ENCODE results near the gene AK5. TPM values are rescaled to one million over a fixed set of nuclear protein-coding genes. Genes with fewer than 3 reads are reported as not detected.

AK5 gene
- total RNA-seq, 2 donors from 2014 or later = 0.49 to 1.1 TPM

DNA sequence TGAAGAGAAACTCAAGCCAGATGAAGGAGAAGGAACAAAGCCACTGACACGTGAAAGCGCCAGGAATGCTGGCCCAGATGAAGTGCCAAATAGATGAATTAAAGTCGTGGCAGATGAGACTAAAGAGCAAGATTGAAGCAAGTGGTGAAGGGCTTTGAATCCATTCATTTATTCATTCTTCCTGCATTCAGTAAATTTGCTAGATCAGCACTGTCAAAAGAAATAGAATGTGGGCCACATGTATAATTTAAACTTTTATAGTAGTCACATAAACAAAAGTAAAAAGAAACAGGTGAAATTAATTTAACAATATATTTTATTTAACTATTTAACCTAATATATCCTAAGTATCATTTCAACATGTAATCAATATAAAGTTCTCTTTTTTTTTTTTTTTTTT is 265.1 kb downstream of the AK5 start:
- intact Hi-C loops (cut with DNase I) = no loop called here
- Histone ChIP-seq H3K36me3 (no peaks in the 10 kb centered on the region), H3K27me3 (no peaks in the 10 kb centered on the region), H3K4me3 (no peak overlapping the region), H3K4me1 (no peaks in the 10 kb centered on the region), H3K9me3 (no peaks in the 10 kb centered on the region), H3K9ac (ENCODE audit: low read depth in 2 of 2, low read length in 2 of 2) (no peak overlapping the region), H3K27ac (no peak overlapping the region)
- DNase-seq = no peak
- TF ChIP-seq, protein P1, sequence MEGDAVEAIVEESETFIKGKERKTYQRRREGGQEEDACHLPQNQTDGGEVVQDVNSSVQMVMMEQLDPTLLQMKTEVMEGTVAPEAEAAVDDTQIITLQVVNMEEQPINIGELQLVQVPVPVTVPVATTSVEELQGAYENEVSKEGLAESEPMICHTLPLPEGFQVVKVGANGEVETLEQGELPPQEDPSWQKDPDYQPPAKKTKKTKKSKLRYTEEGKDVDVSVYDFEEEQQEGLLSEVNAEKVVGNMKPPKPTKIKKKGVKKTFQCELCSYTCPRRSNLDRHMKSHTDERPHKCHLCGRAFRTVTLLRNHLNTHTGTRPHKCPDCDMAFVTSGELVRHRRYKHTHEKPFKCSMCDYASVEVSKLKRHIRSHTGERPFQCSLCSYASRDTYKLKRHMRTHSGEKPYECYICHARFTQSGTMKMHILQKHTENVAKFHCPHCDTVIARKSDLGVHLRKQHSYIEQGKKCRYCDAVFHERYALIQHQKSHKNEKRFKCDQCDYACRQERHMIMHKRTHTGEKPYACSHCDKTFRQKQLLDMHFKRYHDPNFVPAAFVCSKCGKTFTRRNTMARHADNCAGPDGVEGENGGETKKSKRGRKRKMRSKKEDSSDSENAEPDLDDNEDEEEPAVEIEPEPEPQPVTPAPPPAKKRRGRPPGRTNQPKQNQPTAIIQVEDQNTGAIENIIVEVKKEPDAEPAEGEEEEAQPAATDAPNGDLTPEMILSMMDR (IDR thresholded peaks at IDR 0.05) = no peak

DNA sequence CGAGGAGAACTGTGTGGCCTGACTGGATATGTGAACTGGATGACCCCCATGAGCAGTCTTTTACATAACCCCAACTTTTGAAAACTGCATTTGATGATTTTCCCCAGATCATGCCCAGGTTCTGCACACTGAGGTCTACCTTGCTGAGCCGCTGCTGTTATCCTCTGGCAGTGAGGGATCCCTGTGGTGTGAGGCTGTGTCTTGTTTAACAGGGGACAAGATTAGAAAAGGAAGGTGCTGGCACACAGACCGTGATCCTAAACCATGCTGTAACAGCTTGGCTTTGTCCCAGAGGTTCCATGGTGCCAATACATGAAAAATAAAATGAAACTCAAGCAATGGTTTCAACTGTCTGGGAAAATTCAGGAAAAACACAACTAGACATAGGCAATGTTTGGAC is 266.5 kb downstream of the AK5 start:
- no peak overlapping the region for H3K4me3 ChIP-seq
- TF ChIP-seq, protein P1 (IDR thresholded peaks at IDR 0.05) = no peak
- H3K27me3 ChIP-seq = no peaks in the 10 kb centered on the region
- H3K4me1 ChIP-seq = no peaks in the 10 kb centered on the region
- H3K36me3 ChIP-seq = no peaks in the 10 kb centered on the region
- no peak overlapping the region for H3K9ac ChIP-seq (ENCODE audit: low read depth in 2 of 2, low read length in 2 of 2)
- H3K9me3 ChIP-seq = no peaks in the 10 kb centered on the region
- no peak for DNase-seq
- intact Hi-C loops (cut with DNase I) = no loop called here
- no peak overlapping the region for H3K27ac ChIP-seq

GRCh38 chr1:77550135-77550534 is 268.3 kb downstream of the AK5 start:
- Histone ChIP-seq H3K27ac (no peak overlapping the region), H3K9ac (ENCODE audit: low read depth in 2 of 2, low read length in 2 of 2) (no peak overlapping the region), H3K27me3 (no peaks in the 10 kb centered on the region), H3K4me3 (no peak overlapping the region), H3K4me1 (no peaks in the 10 kb centered on the region), H3K36me3 (no peaks in the 10 kb centered on the region), H3K9me3 (no peaks in the 10 kb centered on the region)
- TF ChIP-seq, protein P1 (IDR thresholded peaks at IDR 0.05) = no peak
- intact Hi-C loops (cut with DNase I) = no loop called here
- DNase-seq = no peak

DNA sequence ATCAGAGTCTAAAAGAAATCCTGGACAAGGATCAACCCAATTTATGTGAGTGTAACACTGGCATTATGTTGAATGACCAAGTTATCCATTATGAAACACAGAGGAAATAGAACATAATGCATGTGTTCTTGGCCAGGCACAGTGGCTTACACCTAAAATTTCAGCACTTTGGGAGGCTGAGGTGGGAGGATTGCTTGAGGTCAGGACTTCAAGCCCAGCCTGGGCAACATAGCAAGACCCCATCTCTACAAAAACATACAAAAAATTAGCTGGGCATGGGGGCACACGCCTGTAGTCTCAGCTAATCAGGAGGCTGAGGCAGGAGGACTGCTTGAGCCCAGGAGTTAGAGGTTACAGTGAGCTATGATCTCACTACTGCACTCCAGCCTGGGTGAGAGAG is 270.8 kb downstream of the AK5 start:
- intact Hi-C loops (cut with DNase I) = no loop called here
- Histone ChIP-seq H3K9ac (ENCODE audit: low read depth in 2 of 2, low read length in 2 of 2) (no peak overlapping the region), H3K4me1 (no peaks in the 10 kb centered on the region), H3K36me3 (no peaks in the 10 kb centered on the region), H3K4me3 (no peak overlapping the region), H3K27me3 (no peaks in the 10 kb centered on the region), H3K9me3 (no peaks in the 10 kb centered on the region), H3K27ac (no peak overlapping the region)
- TF ChIP-seq, protein P1 (IDR thresholded peaks at IDR 0.05) = no peak
- no peak for DNase-seq

DNA sequence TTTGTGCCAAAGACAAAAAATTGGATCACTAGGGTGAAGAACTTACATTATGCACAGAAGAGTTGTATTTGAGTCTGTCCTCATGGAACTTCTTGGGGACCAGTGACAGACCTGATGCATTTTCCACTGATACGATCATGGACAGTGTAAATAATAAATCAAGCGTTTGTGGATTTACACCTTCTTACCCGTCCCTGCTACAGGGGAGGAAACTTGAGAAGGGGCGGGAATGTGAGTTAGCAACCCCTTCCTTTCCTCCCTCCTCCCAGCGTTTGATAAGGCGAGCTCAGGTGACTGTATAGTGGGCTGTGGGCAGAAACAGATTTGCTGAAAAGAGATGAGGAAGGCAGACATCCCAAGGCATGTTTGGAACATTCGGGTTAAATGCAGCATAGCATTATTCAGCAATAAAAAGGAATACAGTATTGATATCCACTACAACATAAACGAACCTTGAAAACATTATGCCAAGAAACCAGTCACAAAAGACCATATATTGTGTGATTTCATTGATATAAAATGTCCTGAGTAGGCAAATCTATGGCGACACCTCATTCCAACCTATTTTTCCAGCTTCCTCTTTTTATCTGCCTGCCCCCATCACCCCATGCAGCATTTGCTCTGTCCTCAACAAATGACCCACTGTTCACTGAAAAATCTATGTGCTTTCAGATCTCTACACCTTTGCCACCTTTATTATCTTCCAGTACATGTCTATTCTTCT is 271.9 kb downstream of the AK5 start:
- Histone ChIP-seq H3K36me3 (no peaks in the 10 kb centered on the region), H3K4me3 (no peak overlapping the region), H3K27me3 (no peaks in the 10 kb centered on the region), H3K27ac (no peak overlapping the region), H3K4me1 (no peaks in the 10 kb centered on the region), H3K9me3 (no peaks in the 10 kb centered on the region), H3K9ac (ENCODE audit: low read depth in 2 of 2, low read length in 2 of 2) (no peak overlapping the region)
- no peak for DNase-seq
- intact Hi-C loops (cut with DNase I) = no loop called here
- TF ChIP-seq, protein P1 (IDR thresholded peaks at IDR 0.05) = no peak
